ENCODE results near the gene ANO1. TPM values are rescaled to one million over a fixed set of nuclear protein-coding genes. Genes with fewer than 3 reads are reported as not detected.
A peak's percentile ranks its signal among the peaks of the same experiment; 100 is the strongest.

The ANO1 gene
- polyA plus RNA-seq, 1 of the 3 experiments (the other 2 are of a cell fraction) = not detected

GRCh38 chr11:70135142-70135541, 57.0 kb downstream of the ANO1 start:
- CTCF ChIA-PET = no interaction called here
- no peak overlapping the region for H3K4me2 ChIP-seq

More at GRCh38 chr11:70135142-70135541, 57.0 kb downstream of the ANO1 start:
- Histone ChIP-seq H3K9ac (no peak overlapping the region), H3F3A (replicated peaks; ENCODE audit: insufficient read depth) (no peaks in the 10 kb centered on the region), H3K27ac (ENCODE audit: low read depth in 2 of 2, low read length in 1 of 2) (no peak overlapping the region), H3K79me2 (ENCODE audit: insufficient read depth) (no peaks in the 10 kb centered on the region), H3K36me3 (replicated peaks in 1 of 2; ENCODE audit: control insufficient read depth in 1 of 2, insufficient read depth in 2 of 2, low read length in 1 of 2) (no peaks in the 10 kb centered on the region), H3K4me1 (ENCODE audit: control insufficient read depth in 1 of 2, insufficient read depth in 2 of 2, low read depth in 1 of 2, low read length in 1 of 2) (no peaks in the 10 kb centered on the region), H4K20me1 (ENCODE audit: insufficient read depth) (no peaks in the 10 kb centered on the region), H3K9me3 (no peaks in the 10 kb centered on the region), H2AFZ (ENCODE audit: low read depth) (0 out of 2 replicates have a peak overlapping the region, but pooled peaks have one; percentile 11), H3K27me3 (ENCODE audit: insufficient read depth) (no peaks in the 10 kb centered on the region), H3K4me3 (ENCODE audit: low read depth in 2 of 2, low read length in 1 of 2) (no peak overlapping the region), H3K9me2 (no peaks in the 10 kb centered on the region)
- TF ChIP-seq EP300 (IDR thresholded peaks at IDR 0.05; ENCODE audit: borderline replicate concordance in 1 of 2, low read depth in 1 of 2, low read length in 1 of 2) (no peak), USF2 (IDR thresholded peaks at IDR 0.05; ENCODE audit: borderline replicate concordance, low read depth, low read length) (no peak), CTCF (IDR thresholded peaks at IDR 0.05) (no peak), REST (IDR thresholded peaks at IDR 0.05; ENCODE audit: low read depth, low read length) (no peak), PBX3 (IDR thresholded peaks at IDR 0.05) (no peak), GABPA (IDR thresholded peaks at IDR 0.05; ENCODE audit: low read depth) (no peak), TAF1 (IDR thresholded peaks at IDR 0.05; ENCODE audit: borderline replicate concordance, low read depth, low read length) (no peak), TCF12 (IDR thresholded peaks at IDR 0.05) (no peak), NRF1 (IDR thresholded peaks at IDR 0.05; ENCODE audit: low read depth, low read length) (no peak), ELF1 (IDR thresholded peaks at IDR 0.05) (no peak), GATA2 (CRISPR knock-in tag; IDR thresholded peaks at IDR 0.05) (no peak), RAD21 (IDR thresholded peaks at IDR 0.05; ENCODE audit: low read length) (no peak), MAX (IDR thresholded peaks at IDR 0.05; ENCODE audit: low read depth) (no peak), EZH2phosphoT487 (IDR thresholded peaks at IDR 0.05; ENCODE audit: borderline replicate concordance, low read depth) (no peak), SIN3A (IDR thresholded peaks at IDR 0.05; ENCODE audit: borderline replicate concordance, low read depth, low read length) (no peak), YY1 (IDR thresholded peaks at IDR 0.05; ENCODE audit: low read depth) (no peak), ZBTB33 (IDR thresholded peaks at IDR 0.05; ENCODE audit: borderline replicate concordance, low read depth) (no peak), FOXJ3 (CRISPR knock-in tag; IDR thresholded peaks at IDR 0.05) (no peak), FOSL2 (IDR thresholded peaks at IDR 0.05; ENCODE audit: borderline replicate concordance, low read depth) (no peak)
- 74% methylated on average over 8 of the region's 8 CpGs for WGBS (ENCODE audit: low lambda C conversion rate)
- DNase-seq = no peak
- POLR2A ChIA-PET = no interaction called here
